ENCODE measurements around the gene HS3ST2. TPM values are rescaled to one million over a fixed set of nuclear protein-coding genes. Genes with fewer than 3 reads are reported as not detected.

HS3ST2 gene
- total RNA-seq, 1 donor from 2014 or later: 1.0 TPM

DNA sequence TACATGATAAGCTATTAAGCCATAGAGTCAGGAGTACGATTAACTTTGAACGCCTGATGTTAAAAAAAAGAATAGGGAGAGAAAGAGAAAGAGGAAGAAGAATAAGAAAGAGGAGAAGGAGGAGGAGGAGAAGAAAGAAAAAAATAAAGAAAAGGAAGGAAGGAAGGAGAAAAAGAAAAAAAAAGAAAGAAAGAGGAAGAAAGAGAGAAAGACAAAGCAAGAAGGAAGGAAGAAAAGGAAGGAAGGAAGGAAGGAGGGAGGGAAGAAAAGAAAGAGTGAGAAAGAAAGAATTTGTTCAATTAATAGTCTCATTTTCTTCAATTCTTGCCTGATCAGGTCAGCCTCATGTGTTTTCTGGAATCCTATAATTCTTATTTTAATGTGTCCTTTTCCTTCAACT, 33.7 kb downstream of the HS3ST2 start:
- Histone ChIP-seq H3K27ac (ENCODE audit: low read depth, low read length) (no peak overlapping the region), H3K27me3 (ENCODE audit: insufficient read depth, low read length) (no peaks in the 10 kb centered on the region), H2AFZ (ENCODE audit: low read depth, low read length) (no peak overlapping the region), H3K9me3 (ENCODE audit: insufficient read depth, low read depth, low read length) (no peaks in the 10 kb centered on the region), H3K4me2 (ENCODE audit: low read length) (no peak overlapping the region), H3K4me3 (ENCODE audit: insufficient read depth, low read depth, low read length) (no peak overlapping the region), H3K79me2 (ENCODE audit: insufficient read depth, low read length) (no peaks in the 10 kb centered on the region), H4K20me1 (ENCODE audit: insufficient read depth, low read length) (no peaks in the 10 kb centered on the region), H3K36me3 (ENCODE audit: insufficient read depth, low read length) (no peaks in the 10 kb centered on the region), H3K4me1 (ENCODE audit: insufficient read depth, low read length) (no peaks in the 10 kb centered on the region), H3K9ac (ENCODE audit: low read length) (no peak overlapping the region)
- Mint-ChIP-seq H3K4me1 (ENCODE audit: low read depth, unreplicated experiment) (no peaks in the 10 kb centered on the region), H3K27me3 (ENCODE audit: low read depth, unreplicated experiment) (peaks cover 9% of the 10 kb centered on the region), H3K9me3 (ENCODE audit: unreplicated experiment) (no peaks in the 10 kb centered on the region), H3K27ac (ENCODE audit: unreplicated experiment) (no peak overlapping the region), H3K4me3 (ENCODE audit: unreplicated experiment) (no peak overlapping the region), H3K36me3 (ENCODE audit: low read depth, unreplicated experiment) (no peaks in the 10 kb centered on the region)
- TF ChIP-seq, protein P1, sequence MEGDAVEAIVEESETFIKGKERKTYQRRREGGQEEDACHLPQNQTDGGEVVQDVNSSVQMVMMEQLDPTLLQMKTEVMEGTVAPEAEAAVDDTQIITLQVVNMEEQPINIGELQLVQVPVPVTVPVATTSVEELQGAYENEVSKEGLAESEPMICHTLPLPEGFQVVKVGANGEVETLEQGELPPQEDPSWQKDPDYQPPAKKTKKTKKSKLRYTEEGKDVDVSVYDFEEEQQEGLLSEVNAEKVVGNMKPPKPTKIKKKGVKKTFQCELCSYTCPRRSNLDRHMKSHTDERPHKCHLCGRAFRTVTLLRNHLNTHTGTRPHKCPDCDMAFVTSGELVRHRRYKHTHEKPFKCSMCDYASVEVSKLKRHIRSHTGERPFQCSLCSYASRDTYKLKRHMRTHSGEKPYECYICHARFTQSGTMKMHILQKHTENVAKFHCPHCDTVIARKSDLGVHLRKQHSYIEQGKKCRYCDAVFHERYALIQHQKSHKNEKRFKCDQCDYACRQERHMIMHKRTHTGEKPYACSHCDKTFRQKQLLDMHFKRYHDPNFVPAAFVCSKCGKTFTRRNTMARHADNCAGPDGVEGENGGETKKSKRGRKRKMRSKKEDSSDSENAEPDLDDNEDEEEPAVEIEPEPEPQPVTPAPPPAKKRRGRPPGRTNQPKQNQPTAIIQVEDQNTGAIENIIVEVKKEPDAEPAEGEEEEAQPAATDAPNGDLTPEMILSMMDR (IDR thresholded peaks at IDR 0.05; ENCODE audit: insufficient read depth, low read depth, low read length): no peak
- no peak for TF ChIP-seq EZH2 (IDR thresholded peaks at IDR 0.05; ENCODE audit: insufficient read depth, low read length)
- FAIRE-seq: no peak
- no peak for DNase-seq (ENCODE audit: low read depth)

DNA sequence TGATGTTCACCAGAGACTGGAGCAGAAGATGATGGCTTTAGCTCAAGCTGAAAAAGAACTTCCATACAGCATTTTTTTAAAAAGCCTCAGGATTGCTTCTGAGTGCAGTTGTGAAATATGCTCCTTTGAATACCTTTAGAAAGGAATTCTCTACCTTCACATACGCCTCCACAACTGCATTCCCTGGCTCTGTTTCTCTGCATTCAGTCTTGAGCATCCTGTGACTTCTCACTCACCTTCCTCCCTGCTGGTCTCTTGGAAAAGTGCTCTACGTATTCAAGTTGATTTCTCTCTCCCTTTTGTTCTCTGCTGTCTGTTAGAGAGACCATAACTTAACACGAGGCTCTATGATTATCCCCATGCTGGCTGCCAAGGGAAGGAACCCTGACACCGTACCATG, 34.5 kb downstream of the HS3ST2 start:
- FAIRE-seq: no peak
- peaks cover 15% of the 10 kb centered on the region for H3K27me3 Mint-ChIP-seq (ENCODE audit: low read depth, unreplicated experiment)
- TF ChIP-seq EZH2 (IDR thresholded peaks at IDR 0.05; ENCODE audit: insufficient read depth, low read length): no peak
- TF ChIP-seq, protein P1 (IDR thresholded peaks at IDR 0.05; ENCODE audit: insufficient read depth, low read depth, low read length): no peak

DNA sequence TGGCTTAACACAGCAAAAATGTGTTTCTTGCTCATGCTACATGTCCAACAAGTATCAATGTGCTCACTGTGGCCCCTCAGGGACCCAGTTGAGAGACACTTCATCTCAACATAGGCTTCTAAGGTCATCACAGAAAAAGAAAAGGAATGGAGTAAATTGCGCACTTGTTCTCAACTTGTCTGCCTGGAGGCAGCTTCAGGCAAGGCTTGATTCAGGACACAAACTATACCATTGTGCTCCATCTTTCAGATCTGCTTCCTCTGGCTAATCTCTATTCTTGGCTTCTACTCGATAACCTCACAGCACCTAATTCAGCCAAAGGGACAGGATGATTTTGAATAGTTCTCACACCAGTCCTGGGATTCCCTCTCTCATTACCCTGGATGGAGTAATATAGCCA, 35.6 kb downstream of the HS3ST2 start:
- no peaks in the 10 kb centered on the region for H3K9me3 ChIP-seq (ENCODE audit: insufficient read depth, low read depth, low read length)
- no peaks in the 10 kb centered on the region for H3K4me1 ChIP-seq (ENCODE audit: insufficient read depth, low read length)
- no peak overlapping the region for H3K4me2 ChIP-seq (ENCODE audit: low read length)
- H3K36me3 Mint-ChIP-seq (ENCODE audit: low read depth, unreplicated experiment): no peaks in the 10 kb centered on the region
- no peak overlapping the region for H3K27ac Mint-ChIP-seq (ENCODE audit: unreplicated experiment)
- TF ChIP-seq, protein P1 (IDR thresholded peaks at IDR 0.05; ENCODE audit: insufficient read depth, low read depth, low read length): no peak
- no peak for TF ChIP-seq EZH2 (IDR thresholded peaks at IDR 0.05; ENCODE audit: insufficient read depth, low read length)
- H3K27me3 ChIP-seq (ENCODE audit: insufficient read depth, low read length): no peaks in the 10 kb centered on the region
- H3K27me3 Mint-ChIP-seq (ENCODE audit: low read depth, unreplicated experiment): peaks cover 15% of the 10 kb centered on the region
- no peak for DNase-seq (ENCODE audit: low read depth)
- H4K20me1 ChIP-seq (ENCODE audit: insufficient read depth, low read length): no peaks in the 10 kb centered on the region
- no peak overlapping the region for H3K27ac ChIP-seq (ENCODE audit: low read depth, low read length)
- no peaks in the 10 kb centered on the region for H3K4me1 Mint-ChIP-seq (ENCODE audit: low read depth, unreplicated experiment)
- H3K9me3 Mint-ChIP-seq (ENCODE audit: unreplicated experiment): no peaks in the 10 kb centered on the region
- no peaks in the 10 kb centered on the region for H3K79me2 ChIP-seq (ENCODE audit: insufficient read depth, low read length)
- no peak overlapping the region for H3K9ac ChIP-seq (ENCODE audit: low read length)
- no peak overlapping the region for H3K4me3 ChIP-seq (ENCODE audit: insufficient read depth, low read depth, low read length)
- no peak overlapping the region for H2AFZ ChIP-seq (ENCODE audit: low read depth, low read length)
- no peak overlapping the region for H3K4me3 Mint-ChIP-seq (ENCODE audit: unreplicated experiment)
- no peak for FAIRE-seq
- no peaks in the 10 kb centered on the region for H3K36me3 ChIP-seq (ENCODE audit: insufficient read depth, low read length)

More for the DNA sequence above, 34.5 kb downstream of the HS3ST2 start:
- Histone ChIP-seq H3K36me3 (ENCODE audit: insufficient read depth, low read length) (no peaks in the 10 kb centered on the region), H3K27ac (ENCODE audit: low read depth, low read length) (no peak overlapping the region), H3K79me2 (ENCODE audit: insufficient read depth, low read length) (no peaks in the 10 kb centered on the region), H4K20me1 (ENCODE audit: insufficient read depth, low read length) (no peaks in the 10 kb centered on the region), H3K9me3 (ENCODE audit: insufficient read depth, low read depth, low read length) (no peaks in the 10 kb centered on the region), H3K27me3 (ENCODE audit: insufficient read depth, low read length) (no peaks in the 10 kb centered on the region), H3K4me3 (ENCODE audit: insufficient read depth, low read depth, low read length) (no peak overlapping the region), H2AFZ (ENCODE audit: low read depth, low read length) (no peak overlapping the region), H3K4me1 (ENCODE audit: insufficient read depth, low read length) (no peaks in the 10 kb centered on the region), H3K9ac (ENCODE audit: low read length) (no peak overlapping the region), H3K4me2 (ENCODE audit: low read length) (no peak overlapping the region)
- Mint-ChIP-seq H3K4me1 (ENCODE audit: low read depth, unreplicated experiment) (no peaks in the 10 kb centered on the region), H3K36me3 (ENCODE audit: low read depth, unreplicated experiment) (no peaks in the 10 kb centered on the region), H3K4me3 (ENCODE audit: unreplicated experiment) (no peak overlapping the region), H3K27ac (ENCODE audit: unreplicated experiment) (no peak overlapping the region), H3K9me3 (ENCODE audit: unreplicated experiment) (no peaks in the 10 kb centered on the region)
- DNase-seq (ENCODE audit: low read depth): no peak
